D721Med (cell line): ENCODE results near the gene UTY.
"Not testable (repeated sequence)": the region's sequence is repeated elsewhere in the genome, so short reads cannot be mapped to it uniquely, and the experiment has no call there.

ENCODE experiments used
- DNase-seq: peaks from one replicate; pipeline ENCODE4 v3.0.0; 2011; ENCODE audit warnings: low spot score; ENCODE audit not compliant: insufficient read length
- FAIRE-seq: peaks from 2 replicates; lab custom pipeline; 2011; peaks lifted over from hg19 to GRCh38; lab: Jason Lieb, UNC
- TF ChIP-seq, protein P1 (sequence below): IDR thresholded peaks from 2 replicates; pipeline ENCODE4 v1.5.1; 2012; ENCODE audit warnings: mild to moderate bottlenecking, control low read depth; ENCODE audit not compliant: insufficient read depth; ENCODE audit errors: missing control alignments

The UTY gene

GRCh38 chrY:13300795-13301194 is 179.0 kb downstream of the UTY start:
- DNase-seq = no peak
- TF ChIP-seq, protein P1, sequence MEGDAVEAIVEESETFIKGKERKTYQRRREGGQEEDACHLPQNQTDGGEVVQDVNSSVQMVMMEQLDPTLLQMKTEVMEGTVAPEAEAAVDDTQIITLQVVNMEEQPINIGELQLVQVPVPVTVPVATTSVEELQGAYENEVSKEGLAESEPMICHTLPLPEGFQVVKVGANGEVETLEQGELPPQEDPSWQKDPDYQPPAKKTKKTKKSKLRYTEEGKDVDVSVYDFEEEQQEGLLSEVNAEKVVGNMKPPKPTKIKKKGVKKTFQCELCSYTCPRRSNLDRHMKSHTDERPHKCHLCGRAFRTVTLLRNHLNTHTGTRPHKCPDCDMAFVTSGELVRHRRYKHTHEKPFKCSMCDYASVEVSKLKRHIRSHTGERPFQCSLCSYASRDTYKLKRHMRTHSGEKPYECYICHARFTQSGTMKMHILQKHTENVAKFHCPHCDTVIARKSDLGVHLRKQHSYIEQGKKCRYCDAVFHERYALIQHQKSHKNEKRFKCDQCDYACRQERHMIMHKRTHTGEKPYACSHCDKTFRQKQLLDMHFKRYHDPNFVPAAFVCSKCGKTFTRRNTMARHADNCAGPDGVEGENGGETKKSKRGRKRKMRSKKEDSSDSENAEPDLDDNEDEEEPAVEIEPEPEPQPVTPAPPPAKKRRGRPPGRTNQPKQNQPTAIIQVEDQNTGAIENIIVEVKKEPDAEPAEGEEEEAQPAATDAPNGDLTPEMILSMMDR = no peak
- no peak for FAIRE-seq

GRCh38 chrY:13299411-13299810 is 180.4 kb downstream of the UTY start:
- FAIRE-seq = no peak
- no peak for DNase-seq
- TF ChIP-seq, protein P1 = no peak

DNA sequence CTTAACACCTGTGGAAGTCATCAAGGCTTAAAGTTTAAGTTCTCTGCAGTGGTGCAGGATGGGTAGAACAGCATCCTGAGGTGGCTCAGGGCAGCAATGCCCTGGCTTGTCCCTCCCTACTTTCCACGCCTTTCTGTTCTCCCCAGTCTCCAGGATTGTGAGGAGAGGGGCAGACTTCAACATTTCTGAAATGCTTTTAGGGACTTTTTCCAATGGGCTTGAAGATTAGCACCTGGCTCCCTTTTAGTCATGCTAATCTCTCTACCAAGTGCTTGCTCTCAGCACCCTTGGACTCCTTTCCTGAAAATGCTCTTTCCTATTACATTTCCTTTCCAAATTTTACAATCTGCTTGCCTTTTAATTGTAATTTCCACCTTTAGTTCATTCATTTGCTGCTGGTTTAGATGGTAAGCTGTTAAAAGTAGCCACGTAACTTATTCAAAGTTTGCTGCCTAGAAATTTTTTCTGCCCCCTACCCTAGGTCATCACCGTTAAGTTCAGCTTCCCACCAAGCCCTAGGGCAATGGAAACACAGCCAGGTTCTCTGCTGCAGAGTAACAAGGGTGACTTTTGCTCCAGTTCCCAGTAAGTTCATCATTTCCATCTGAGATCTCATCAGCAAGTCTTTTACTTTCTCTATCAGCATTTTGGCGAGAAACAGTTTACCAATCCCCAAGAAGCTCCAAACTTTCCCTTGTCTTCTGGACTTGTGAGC is 183.5 kb downstream of the UTY start:
- TF ChIP-seq, protein P1 = no peak
- DNase-seq (no peak), FAIRE-seq (no peak)

DNA sequence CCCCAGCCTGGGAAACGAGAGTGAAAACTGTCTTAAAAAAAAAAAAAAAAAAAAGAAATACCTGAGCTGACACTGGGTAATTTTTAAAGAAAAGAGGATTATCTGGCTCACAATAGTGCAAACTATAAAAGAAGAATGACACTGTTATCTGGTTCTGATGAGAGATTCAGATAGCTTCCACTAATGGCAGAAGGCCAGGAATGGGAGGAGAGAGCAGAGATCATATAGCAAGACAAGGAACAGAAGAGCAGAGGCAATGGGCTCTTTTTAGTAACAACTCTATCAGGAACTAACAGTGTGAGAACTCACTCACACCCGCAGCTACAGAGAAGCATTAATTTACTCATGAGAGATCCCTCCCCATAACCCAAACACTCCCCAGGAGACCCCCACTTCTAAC is 184.8 kb downstream of the UTY start:
- DNase-seq (no peak), FAIRE-seq (no peak)
- TF ChIP-seq, protein P1 = no peak

DNA sequence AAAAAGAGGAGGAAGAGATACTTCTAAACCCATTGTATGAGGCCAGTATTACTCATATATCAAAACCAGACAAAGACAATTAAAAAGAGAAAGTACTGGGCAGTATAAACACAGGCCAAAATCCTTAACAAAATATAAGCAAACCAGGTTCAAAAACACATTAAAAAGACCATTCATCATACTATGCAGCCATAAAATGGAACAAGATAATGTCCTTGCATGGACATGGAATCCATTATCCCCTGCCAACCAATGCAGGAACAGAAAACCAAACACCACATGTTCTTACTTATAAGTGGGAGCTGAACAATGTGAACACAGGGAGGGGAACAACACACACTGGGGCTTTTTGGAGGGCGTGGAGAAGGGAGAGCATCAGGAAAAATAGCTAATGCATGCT is 188.6 kb downstream of the UTY start:
- DNase-seq (no peak), FAIRE-seq (no peak)
- TF ChIP-seq, protein P1 = no peak

- not testable (repeated sequence) for FAIRE-seq, DNase-seq
Observed at GRCh38 chrY:13282151-13283054, 197.4 kb downstream of the UTY start.

GRCh38 chrY:13279561-13279960 is 200.3 kb downstream of the UTY start:
- TF ChIP-seq, protein P1 = no peak
- DNase-seq = no peak
- FAIRE-seq = no peak
